Stomach (tissue), 9 donors: Measurements from ENCODE around the gene TADA2A. TPM values are rescaled to one million over a fixed set of nuclear protein-coding genes. Genes with fewer than 3 reads are reported as not detected.
"Not testable (repeated sequence)": the region's sequence is repeated elsewhere in the genome, so short reads cannot be mapped to it uniquely, and the experiment has no call there.

Experiments
- DNase-seq, 2 donors: peaks; one replicate each; pipeline versions ENCODE4 v3.0.0 to v3.0.0-alpha.2; 2013 to 2019
- H3K27ac ChIP-seq, 5 donors: fragments of 200-600 bp in 4 of 5; sonication (generic) in 4 of 5; one replicate each; pipeline ENCODE4 v1.5.1; 2013 to 2019; ENCODE audit warnings: mild to moderate bottlenecking in 1 of 5, moderate library complexity in 1 of 5
- H3K27me3 ChIP-seq, 3 donors: fragments of 200-600 bp; sonication (generic); one replicate each; pipeline ENCODE4 v1.5.1; 2017 to 2019; ENCODE audit warnings: mixed run types in 1 of 3
- H3K36me3 ChIP-seq, 4 donors: fragments of 200-600 bp; sonication (generic); 1 replicate in 3 of 4; 2 replicates in 1 of 4; pipeline ENCODE4 v1.5.1; 2016 to 2019
- H3K4me1 ChIP-seq, 4 donors: fragments of 200-600 bp; sonication (generic); one replicate each; pipeline ENCODE4 v1.5.1; 2016 to 2019
- H3K4me3 ChIP-seq, 4 donors: fragments of 200-600 bp; sonication (generic) in 3 of 4; one replicate each; pipeline ENCODE4 v1.5.1; 2016 to 2019; ENCODE audit warnings: mild to moderate bottlenecking in 1 of 4
- H3K9me3 ChIP-seq, 4 donors: fragments of 200-600 bp; sonication (generic); one replicate each; pipeline ENCODE4 v1.5.1; 2016 to 2019
- CTCF ChIP-seq, 7 experiments: fragments of 450-650 bp in 4 of 7; fragments of 200-600 bp in 3 of 7; sonication (generic) in 3 of 7; IDR thresholded peaks; one replicate each; pipeline ENCODE4 v1.5.1; 2016 to 2019; ENCODE audit warnings: antibody characterized with exemption in 7 of 7, control low read depth in 2 of 7, mild to moderate bottlenecking in 1 of 7
- EP300 ChIP-seq: sonication (generic); formaldehyde crosslinking; IDR thresholded peaks from one replicate; pipeline ENCODE4 v1.6.1; 2017; ENCODE audit warnings: antibody characterized with exemption
- POLR2A ChIP-seq, 4 donors: fragments of 450-650 bp; IDR thresholded peaks; one replicate each; pipeline ENCODE4 v1.6.1; 2016; ENCODE audit warnings: antibody characterized with exemption in 4 of 4, control low read depth in 2 of 4, mild to moderate bottlenecking in 1 of 4, moderate library complexity in 1 of 4
- POLR2AphosphoS5 ChIP-seq, 3 donors: sonication (generic); formaldehyde crosslinking; IDR thresholded peaks; one replicate each; pipeline ENCODE4 v1.6.1; 2016; ENCODE audit warnings: antibody characterized with exemption in 3 of 3
- WGBS, 5 donors: extraction: QIAGEN DNeasy Blood & Tissue Kit in 3 of 5; methylation state at CpG; one replicate each; pipeline versions ENCODE4 v1.1.5 to v1.1.7; 2013 to 2018; 5-methylcytosine and 5-hydroxymethylcytosine counted together
- intact Hi-C: fragments of 100-400 bp; cut with DNase I; formaldehyde crosslinking; loops from one replicate; pipeline ENCODE4 v1.15.1; 2023; ENCODE audit warnings: low total_unique reads
- polyA plus RNA-seq, 3 donors: library from polyadenylated mRNA; stranded (reverse); fragments of 200-250 nt; gene quantifications; one replicate each; pipeline ENCODE4 v1.2.3, GENCODE V29; 2013
- total RNA-seq, 5 donors: library from RNA; depleted of rRNA; stranded (reverse); fragments of >200 nt; gene quantifications; one replicate each; pipeline versions ENCODE4 v1.1.0 to v1.2.3, GENCODE V29; 2014 to 2016
- donor health status: healthy with polysubstance abuse.
- donor health status: Bipolar disorder and iron deficiency.
- donor health status: healthy.

TADA2A gene
- total and polyA plus RNA-seq, 8 donors: 6.5 to 54.3 (median 9.3) TPM

DNA sequence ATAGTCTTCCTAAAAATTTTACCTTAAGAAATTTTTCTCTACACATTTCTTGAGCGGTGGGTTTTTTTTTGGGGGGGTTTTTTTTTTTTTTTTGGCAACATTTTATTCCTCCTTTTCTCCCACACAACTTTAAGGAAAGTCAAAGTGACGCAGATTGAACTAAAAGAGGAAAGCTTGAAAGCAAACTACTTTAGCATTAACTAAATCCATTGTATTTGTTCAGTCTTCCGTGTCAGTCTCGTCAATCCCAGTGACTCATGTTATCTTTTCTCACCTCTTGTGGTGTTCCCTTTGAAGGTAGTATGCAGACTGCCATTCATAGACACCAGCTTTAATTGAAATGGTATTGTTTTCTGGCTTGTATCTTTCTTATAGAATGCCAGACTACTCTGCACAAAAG is 39.3 kb downstream of the TADA2A start:
- Histone ChIP-seq H3K36me3 (peaks cover 39 to 90% (median 77%) of the 10 kb centered on the region in 4 donors), H3K4me1 (peaks cover 0 to 19% (median 11%) of the 10 kb centered on the region in 4 donors), H3K9me3 (no peaks in the 10 kb centered on the region), H3K27me3 (no peaks in the 10 kb centered on the region), H3K27ac (no peak overlapping the region), H3K4me3 (no peak overlapping the region)
- no peak for DNase-seq
- WGBS, 5 donors: 81 to 87% (median 84%) methylated on average over 4 of the region's 4 CpGs
- intact Hi-C loops: no loop called here
- no peak for TF ChIP-seq POLR2AphosphoS5 (IDR thresholded peaks at IDR 0.05)
- no peak for TF ChIP-seq EP300
- no peak for TF ChIP-seq CTCF (IDR thresholded peaks at IDR 0.05)
- TF ChIP-seq POLR2A (IDR thresholded peaks at IDR 0.05): no peak

DNA sequence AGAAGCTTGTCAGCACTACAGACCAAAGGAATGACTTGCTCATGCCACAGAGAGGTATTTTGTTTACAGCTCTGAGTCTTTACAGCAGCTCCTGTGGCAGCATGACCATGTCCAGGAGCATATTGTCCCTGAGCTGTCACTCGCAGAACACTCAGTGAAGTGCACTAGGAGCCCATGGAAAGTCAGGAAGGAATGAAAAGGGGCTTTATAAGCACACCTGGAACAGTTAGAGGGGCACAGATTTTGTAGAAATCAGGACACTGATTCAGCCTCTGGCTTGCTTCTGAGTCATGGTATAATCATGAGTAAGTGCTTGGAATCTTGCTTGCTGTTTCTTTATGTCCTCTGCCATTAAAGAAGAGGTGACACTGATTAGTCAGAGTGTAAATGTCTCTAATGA is 41.0 kb downstream of the TADA2A start:
- Histone ChIP-seq H3K27ac (no peak overlapping the region), H3K27me3 (no peaks in the 10 kb centered on the region), H3K9me3 (no peaks in the 10 kb centered on the region), H3K4me1 (peaks cover 0 to 25% (median 13%) of the 10 kb centered on the region in 4 donors), H3K36me3 (peaks cover 29 to 82% (median 61%) of the 10 kb centered on the region in 4 donors), H3K4me3 (no peak overlapping the region)
- DNase-seq: no peak
- intact Hi-C loops: no loop called here
- TF ChIP-seq POLR2A (IDR thresholded peaks at IDR 0.05) (no peak), CTCF (IDR thresholded peaks at IDR 0.05) (no peak), POLR2AphosphoS5 (IDR thresholded peaks at IDR 0.05) (no peak), EP300 (no peak)
- 89 to 100% (median 96%) methylated on average over 1 of the region's 1 CpG for whole genome bisulfite sequencing, 5 donors

- WGBS, 5 donors: 25 to 63% (median 47%) methylated on average over 6 of the region's 6 CpGs
- TF ChIP-seq CTCF (IDR thresholded peaks at IDR 0.05) (no peak), EP300 (no peak), POLR2AphosphoS5 (IDR thresholded peaks at IDR 0.05) (peak in 1 of 3 donors; percentile 36), POLR2A (IDR thresholded peaks at IDR 0.05) (no peak)
- Histone ChIP-seq H3K27ac (peak overlapping the region in 3 of 5 donors; percentile 2 to 10 (median 5)), H3K4me1 (peaks cover 0 to 39% (median 18%) of the 10 kb centered on the region in 4 donors), H3K4me3 (no peak overlapping the region), H3K27me3 (no peaks in the 10 kb centered on the region), H3K9me3 (no peaks in the 10 kb centered on the region), H3K36me3 (peaks cover 6 to 62% (median 36%) of the 10 kb centered on the region in 4 donors)
- intact Hi-C loops: no loop called here
- DNase-seq: peak in 1 of 2 donors; percentile 40
These were observed 43.4 kb downstream of the TADA2A start for GRCh38 chr17:37450112-37450511.

DNA sequence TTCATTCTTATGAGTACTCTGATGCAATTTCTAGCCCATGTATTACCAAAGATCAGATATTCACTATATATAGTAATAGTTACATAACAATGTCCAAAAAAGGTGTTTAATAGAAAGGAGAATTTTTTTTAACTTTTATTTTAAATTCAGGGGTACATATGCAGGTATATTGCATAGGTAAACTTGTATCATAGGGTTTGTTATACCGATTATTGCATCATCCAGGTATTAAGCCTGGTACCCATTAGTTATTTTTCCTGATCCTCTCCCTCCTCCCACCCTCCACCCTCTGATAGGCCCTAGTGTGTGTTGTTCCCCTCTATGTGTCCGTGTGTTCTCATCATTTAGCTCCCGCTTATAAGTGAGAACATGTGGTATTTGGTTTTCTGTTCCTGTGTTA is 51.1 kb downstream of the TADA2A start:
- H3K27me3 ChIP-seq, H3K9me3 ChIP-seq, DNase-seq, H3K27ac ChIP-seq, intact Hi-C loops, H3K4me3 ChIP-seq: not testable (repeated sequence)
- Histone ChIP-seq H3K36me3 (peaks cover 0 to 52% (median 44%) of the 10 kb centered on the region in 4 donors), H3K4me1 (peaks cover 0 to 12% (median 4%) of the 10 kb centered on the region in 4 donors)
- WGBS, 5 donors: 65 to 94% (median 92%) methylated on average over 3 of the region's 3 CpGs

GRCh38 chr17:37458805-37459204 is 52.1 kb downstream of the TADA2A start:
- peaks cover 0 to 62% (median 50%) of the 10 kb centered on the region in 4 donors for H3K36me3 ChIP-seq
- peaks cover 0 to 2% (median 0%) of the 10 kb centered on the region in 4 donors for H3K4me1 ChIP-seq
- no peak overlapping the region for H3K4me3 ChIP-seq
- no peaks in the 10 kb centered on the region for H3K9me3 ChIP-seq
- WGBS, 5 donors: 87 to 97% (median 94%) methylated on average over 3 of the region's 3 CpGs
- no peak overlapping the region for H3K27ac ChIP-seq
- TF ChIP-seq POLR2A (IDR thresholded peaks at IDR 0.05) (no peak), EP300 (no peak), CTCF (IDR thresholded peaks at IDR 0.05) (no peak), POLR2AphosphoS5 (IDR thresholded peaks at IDR 0.05) (no peak)
- no peak for DNase-seq
- intact Hi-C loops: no loop called here
- H3K27me3 ChIP-seq: no peaks in the 10 kb centered on the region
